NCI-H2107 (cell line): ENCODE results near the gene UNC13C.

Experiments used
- DNase-seq: peaks from one replicate; lab custom pipeline; 2025; lab: John Stamatoyannopoulos, UW

Gene UNC13C

DNA sequence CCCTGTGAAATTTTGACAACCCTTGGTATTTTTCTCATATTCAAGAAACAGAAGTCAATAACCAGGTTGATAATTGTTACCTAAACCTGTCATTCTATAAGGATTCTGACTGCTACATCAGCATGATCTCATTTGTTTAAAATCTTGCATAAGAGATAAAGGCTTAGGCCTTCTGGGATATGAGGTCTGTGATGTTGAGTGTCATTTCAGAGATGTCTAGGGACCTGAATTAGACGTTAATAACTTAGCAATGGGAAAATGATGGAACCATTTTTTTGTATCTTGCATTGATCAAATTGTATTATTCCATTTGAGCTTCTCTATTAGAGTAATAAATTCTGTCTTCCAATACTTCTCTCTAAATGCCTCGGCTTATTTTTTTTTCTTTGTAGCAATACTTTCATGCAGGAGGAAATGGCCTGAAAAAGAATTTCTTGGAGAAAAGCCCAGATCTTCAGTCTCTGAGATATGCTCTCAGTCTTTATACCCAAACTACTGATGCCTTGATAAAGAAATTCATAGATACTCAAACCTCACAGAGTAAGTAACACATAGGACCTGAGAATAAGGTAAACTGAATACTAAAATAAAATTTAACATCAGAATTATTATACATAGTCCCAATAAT, 589.3 kb downstream of the UNC13C start:
- DNase-seq = no peak

- DNase-seq = no peak
Observed at GRCh38 chr15:54568381-54568780, 590.1 kb downstream of the UNC13C start.

DNA sequence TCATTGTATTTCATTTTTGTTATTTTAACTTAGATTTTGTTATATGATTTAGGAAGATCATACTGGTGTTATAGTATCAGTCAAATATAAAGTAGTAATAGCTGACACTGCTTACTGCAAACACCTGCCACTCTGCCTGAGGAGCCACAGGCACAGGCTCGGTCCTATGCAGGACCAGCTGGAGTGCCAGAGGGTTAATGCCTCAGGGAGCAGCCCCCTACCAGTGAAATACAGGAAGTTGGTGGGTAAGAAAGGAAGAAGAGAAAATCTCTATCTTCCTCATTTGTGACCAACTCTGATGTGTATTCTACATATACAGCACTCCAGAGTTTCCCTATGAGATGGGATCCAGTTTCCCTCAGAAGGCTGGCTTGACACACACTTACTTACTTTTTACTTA, 593.3 kb downstream of the UNC13C start:
- no peak for DNase-seq

GRCh38 chr15:54575586-54575985, 597.3 kb downstream of the UNC13C start:
- DNase-seq = no peak

DNA sequence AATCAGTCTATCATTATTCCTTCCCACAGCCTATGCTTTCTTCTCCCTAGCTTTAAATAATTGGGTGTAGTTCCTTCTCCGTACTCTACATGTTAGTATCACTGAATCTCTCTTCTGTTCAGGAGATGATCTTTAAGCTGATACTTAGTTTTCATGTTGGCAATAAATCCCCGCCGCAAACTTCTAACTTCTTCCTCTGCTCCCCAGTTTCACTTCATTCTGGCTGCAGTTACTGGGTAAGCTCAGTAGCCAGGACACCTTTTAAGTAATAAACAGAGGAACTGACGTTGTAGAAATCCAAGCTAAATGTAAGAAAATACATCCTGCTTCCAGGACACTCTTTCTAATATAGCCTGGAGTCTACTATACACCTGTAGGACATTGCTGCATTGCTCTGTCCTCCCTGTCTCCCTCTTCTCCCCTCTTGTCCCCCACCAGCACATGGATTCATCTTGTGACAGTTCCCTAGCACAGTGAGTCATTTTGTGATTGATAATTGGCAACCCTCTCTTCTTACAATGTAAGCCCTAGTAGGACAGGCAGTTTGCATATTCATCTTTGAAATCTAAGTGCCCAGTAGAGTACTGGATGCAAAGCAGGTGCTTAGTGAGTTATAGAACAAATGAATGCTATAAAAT, 598.2 kb downstream of the UNC13C start:
- no peak for DNase-seq

DNA sequence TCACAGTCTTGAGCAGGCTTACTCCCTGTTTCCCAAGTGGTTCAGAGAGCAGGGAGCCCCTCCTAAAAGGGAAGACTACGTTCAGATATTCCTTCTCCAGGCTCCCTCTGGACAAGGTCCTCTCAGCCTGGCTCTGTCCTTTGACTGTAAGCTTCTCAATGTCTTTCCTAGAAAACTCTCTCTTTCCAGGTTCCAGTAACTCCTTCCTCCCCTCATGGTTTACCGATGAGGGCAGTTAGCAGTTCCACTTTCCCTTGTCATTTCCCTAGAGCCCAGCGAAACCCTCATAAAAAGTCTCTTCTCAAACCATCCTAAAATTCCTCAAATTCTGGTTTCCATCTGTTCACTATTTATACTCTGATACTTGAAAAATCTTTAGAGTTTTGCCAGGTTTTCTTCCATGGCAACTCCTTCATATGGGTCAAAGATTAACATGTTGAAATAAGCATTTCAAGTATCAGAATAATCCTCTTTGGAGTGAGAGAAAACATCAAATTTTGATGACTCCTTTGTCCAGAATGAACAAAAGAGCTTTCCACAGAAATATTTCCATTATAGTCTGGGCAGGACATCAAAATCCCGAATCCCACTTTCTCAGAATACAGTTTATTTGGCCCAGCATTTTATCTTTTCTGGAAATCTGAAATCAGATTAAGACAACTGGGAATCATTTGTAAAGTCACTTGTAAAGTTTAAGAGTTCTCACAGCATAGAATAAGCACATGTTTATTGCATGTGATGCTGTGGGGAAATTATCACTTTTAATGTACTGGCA, 599.4 kb downstream of the UNC13C start:
- DNase-seq = no peak

- DNase-seq = no peak
Observed at GRCh38 chr15:54579855-54580254, 601.6 kb downstream of the UNC13C start.

GRCh38 chr15:54580643-54581042, 602.4 kb downstream of the UNC13C start:
- DNase-seq = no peak

- no peak for DNase-seq
Observed at GRCh38 chr15:54582863-54583643, 604.8 kb downstream of the UNC13C start.

- no peak for DNase-seq
Observed at GRCh38 chr15:54585063-54585462, 606.8 kb downstream of the UNC13C start.

DNA sequence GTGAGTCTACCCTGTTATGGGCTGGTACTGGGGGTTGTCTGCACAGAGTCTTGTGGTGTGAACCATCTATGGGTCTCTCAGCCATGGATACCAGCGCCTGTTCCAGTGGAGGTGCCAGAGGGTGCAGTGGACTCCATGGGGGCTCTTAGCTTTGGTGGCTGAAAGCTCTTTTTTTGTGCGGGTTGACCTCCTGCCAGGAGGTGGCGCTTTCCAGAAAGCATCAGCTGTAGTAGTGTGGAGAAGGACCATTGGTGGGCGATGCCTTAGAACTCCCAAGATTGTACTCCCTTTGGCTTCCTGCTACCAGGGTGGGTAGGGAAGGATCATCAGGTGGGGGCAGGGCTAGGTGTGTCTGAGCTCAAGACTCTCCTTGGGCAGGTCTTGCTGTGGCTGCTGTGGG, 615.9 kb downstream of the UNC13C start:
- no peak for DNase-seq

GRCh38 chr15:54599386-54599785, 621.1 kb downstream of the UNC13C start:
- DNase-seq = no peak

GRCh38 chr15:54605043-54605442, 626.8 kb downstream of the UNC13C start:
- DNase-seq = no peak

- DNase-seq = no peak
Observed at GRCh38 chr15:54605556-54605955, 627.3 kb downstream of the UNC13C start.

DNA sequence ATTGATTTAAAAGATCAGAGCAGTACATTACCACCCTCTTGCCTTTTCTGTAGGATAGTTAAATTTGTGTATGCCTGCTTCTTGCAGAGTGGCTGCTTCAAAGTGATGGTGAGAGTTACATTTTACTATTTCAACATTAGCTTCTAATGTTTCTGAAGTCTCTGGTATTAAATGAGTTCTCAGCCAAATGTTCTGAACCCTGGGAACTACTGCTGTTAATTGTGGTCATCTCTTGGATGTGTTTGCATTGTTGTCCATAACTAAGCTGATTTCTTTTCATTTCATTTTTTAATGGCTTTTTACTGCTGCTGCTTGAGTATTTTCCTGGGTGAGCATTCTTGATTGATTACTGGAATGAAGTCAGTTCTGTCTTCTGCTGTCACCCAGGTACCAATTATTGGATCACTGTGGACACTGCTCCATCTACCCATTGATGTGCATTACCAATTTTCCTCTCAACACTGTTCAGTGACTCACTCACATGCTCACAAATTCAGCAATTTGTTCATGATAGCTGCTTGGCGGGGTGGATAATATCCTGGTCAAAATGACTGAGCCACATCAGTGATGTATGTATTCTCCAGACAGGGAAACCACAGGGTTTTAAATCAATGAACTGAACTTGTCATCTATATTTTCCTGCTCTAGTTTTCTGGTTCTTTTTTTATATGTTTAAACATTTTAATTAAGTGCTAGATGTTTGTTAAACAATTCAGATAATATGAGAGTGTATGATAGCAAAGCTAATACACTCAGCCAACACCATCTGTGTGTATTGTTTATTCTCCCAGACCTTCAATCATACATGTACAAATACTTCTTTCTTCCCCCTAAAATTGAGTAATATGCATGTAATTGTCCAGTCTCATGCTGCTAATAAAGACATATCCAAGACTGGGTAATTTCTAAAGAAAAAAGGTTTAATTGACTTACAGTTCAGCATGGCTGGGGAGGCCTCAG, 630.9 kb downstream of the UNC13C start:
- no peak for DNase-seq

GRCh38 chr15:54618120-54618519, 639.9 kb downstream of the UNC13C start:
- no peak for DNase-seq

GRCh38 chr15:54619180-54619579, 640.9 kb downstream of the UNC13C start:
- no peak for DNase-seq

- no peak for DNase-seq
Observed at GRCh38 chr15:54620916-54621315, 642.7 kb downstream of the UNC13C start.

DNA sequence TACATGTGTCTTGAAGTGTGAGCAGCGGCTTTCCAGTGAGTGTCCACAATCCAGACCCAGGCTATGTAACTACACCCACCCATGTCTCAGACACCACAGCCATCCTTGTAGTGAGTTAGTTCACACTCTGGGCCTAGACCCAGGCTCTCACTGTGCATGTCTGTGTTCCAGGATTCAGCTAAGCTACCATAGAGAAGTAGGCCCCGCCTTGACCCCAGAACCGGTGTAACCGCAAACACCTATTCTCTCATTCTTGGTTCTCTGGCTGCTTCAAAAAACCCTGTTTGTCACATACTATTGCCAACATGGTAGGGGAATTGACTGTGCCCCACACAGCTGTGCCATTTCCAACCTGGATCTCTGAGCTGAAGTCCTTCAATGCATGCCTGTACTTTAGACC, 657.9 kb downstream of the UNC13C start:
- DNase-seq = no peak

DNA sequence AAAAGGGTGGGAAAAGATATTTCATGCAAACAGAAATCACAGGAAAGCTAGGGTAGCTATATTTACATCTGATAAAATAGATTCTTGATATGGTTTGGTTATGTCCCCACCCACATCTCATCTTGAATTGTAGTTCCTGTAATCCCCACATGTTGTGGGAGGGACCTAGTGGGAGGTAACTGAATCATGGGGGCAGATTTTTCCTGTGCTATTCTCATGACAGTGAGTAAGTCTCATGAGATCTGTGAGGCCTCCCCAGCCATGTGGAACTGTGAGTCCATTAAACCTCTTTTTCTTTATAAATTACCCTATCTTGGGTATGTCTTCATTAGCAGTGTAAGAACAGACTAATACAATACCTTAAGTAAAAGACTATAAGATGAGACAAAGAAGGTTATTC, 660.4 kb downstream of the UNC13C start:
- no peak for DNase-seq

GRCh38 chr15:54640873-54641272, 662.6 kb downstream of the UNC13C start:
- DNase-seq = no peak
